CD14-positive monocyte (primary cell): ENCODE measurements around the gene CUL1. TPM values are rescaled to one million over a fixed set of nuclear protein-coding genes. Genes with fewer than 3 reads are reported as not detected.

Source experiments
- DNase-seq, 3 donors: peaks; one replicate each; pipeline ENCODE4 v3.0.0-alpha.2; 2011 to 2022
- H2AFZ ChIP-seq: 2 replicates; pipeline ENCODE4 v1.6.0; 2012; ENCODE audit warnings: mild to moderate bottlenecking, low read depth, low read length, inconsistent platforms; ENCODE audit not compliant: insufficient read depth, poor library complexity, severe bottlenecking
- H3K27ac ChIP-seq, 2 donors: 1 replicate in 1 of 2; 2 replicates in 1 of 2; pipeline ENCODE4 v1.5.1; 2012 to 2013; ENCODE audit warnings: low read length in 2 of 2, control low read depth in 1 of 2, inconsistent platforms in 1 of 2, low read depth in 1 of 2, mild to moderate bottlenecking in 1 of 2
- H3K27me3 ChIP-seq, 2 donors: one replicate each; pipeline versions ENCODE4 v1.6.0 to v1.6.1; 2011 to 2013; ENCODE audit warnings: low read length in 2 of 2; ENCODE audit not compliant: control insufficient read depth in 2 of 2, insufficient read depth in 2 of 2
- H3K36me3 ChIP-seq, 2 donors: replicated peaks in 1 of 2; 1 replicate in 1 of 2; 2 replicates in 1 of 2; pipeline versions ENCODE4 v1.5.1 to v1.6.1; 2012 to 2013; ENCODE audit warnings: low read length in 2 of 2, control low read depth in 1 of 2, inconsistent platforms in 1 of 2, mild to moderate bottlenecking in 1 of 2; ENCODE audit not compliant: insufficient read depth in 2 of 2, control insufficient read depth in 1 of 2
- H3K4me1 ChIP-seq, 2 donors: 1 replicate in 1 of 2; 2 replicates in 1 of 2; pipeline versions ENCODE4 v1.5.1 to v1.6.1; 2012 to 2013; ENCODE audit warnings: low read length in 2 of 2, control low read depth in 1 of 2, inconsistent platforms in 1 of 2, mild to moderate bottlenecking in 1 of 2, moderate library complexity in 1 of 2; ENCODE audit not compliant: insufficient read depth in 2 of 2, control insufficient read depth in 1 of 2
- H3K4me2 ChIP-seq: replicated peaks from 2 replicates; pipeline ENCODE3; 2012; ENCODE audit warnings: low read length, moderate library complexity, mild to moderate bottlenecking; ENCODE audit not compliant: poor library complexity, severe bottlenecking; ENCODE audit errors: extremely low read depth
- H3K4me3 ChIP-seq, 3 experiments: fragments of 200-600 bp in 1 of 3; sonication (generic) in 1 of 3; replicated peaks in 1 of 3; 1 replicate in 2 of 3; 2 replicates in 1 of 3; pipeline ENCODE4 v1.5.1; 2011 to 2013; ENCODE audit warnings: low read length in 3 of 3, mild to moderate bottlenecking in 3 of 3, control low read depth in 2 of 3, low read depth in 2 of 3, inconsistent platforms in 1 of 3, moderate library complexity in 1 of 3
- H3K79me2 ChIP-seq: 2 replicates; pipeline ENCODE4 v1.6.0; 2012; ENCODE audit warnings: mild to moderate bottlenecking, control low read depth, inconsistent platforms, low read length, moderate library complexity; ENCODE audit not compliant: insufficient read depth
- H3K9ac ChIP-seq: 2 replicates; pipeline ENCODE4 v1.6.0; 2017; ENCODE audit warnings: low read length, mild to moderate bottlenecking; ENCODE audit not compliant: insufficient read depth, poor library complexity, severe bottlenecking
- H3K9me3 ChIP-seq, 2 donors: replicated peaks in 1 of 2; 1 replicate in 1 of 2; 2 replicates in 1 of 2; pipeline versions ENCODE4 v1.5.1 to v1.6.1; 2012 to 2013; ENCODE audit warnings: low read length in 2 of 2, control low read depth in 1 of 2; ENCODE audit not compliant: control insufficient read depth in 1 of 2, insufficient read depth in 1 of 2
- H4K20me1 ChIP-seq: 2 replicates; pipeline ENCODE4 v1.6.0; 2012; ENCODE audit warnings: mild to moderate bottlenecking, low read length, control low read depth, moderate library complexity; ENCODE audit not compliant: insufficient read depth
- H3K27ac Mint-ChIP-seq, 7 donors: one replicate each; pipeline ENCODE4 v1.8.0; 2020; ENCODE audit warnings: mild to moderate bottlenecking in 7 of 7, mixed read lengths in 7 of 7, moderate library complexity in 6 of 7, inconsistent platforms in 2 of 7
- H3K27me3 Mint-ChIP-seq, 3 donors: one replicate each; pipeline ENCODE4 v1.8.0; 2021 to 2022; ENCODE audit warnings: low read depth in 3 of 3, mild to moderate bottlenecking in 3 of 3, mixed read lengths in 3 of 3, moderate library complexity in 3 of 3, inconsistent platforms in 1 of 3
- H3K36me3 Mint-ChIP-seq, 2 donors: one replicate each; pipeline ENCODE4 v1.8.0; 2020; ENCODE audit warnings: mixed read lengths in 2 of 2, inconsistent platforms in 1 of 2, mild to moderate bottlenecking in 1 of 2
- H3K4me1 Mint-ChIP-seq: one replicate; pipeline ENCODE4 v1.8.0; 2020; ENCODE audit warnings: mild to moderate bottlenecking, mixed read lengths
- H3K4me3 Mint-ChIP-seq, 2 donors: one replicate each; pipeline ENCODE4 v1.8.0; 2020; ENCODE audit warnings: mild to moderate bottlenecking in 2 of 2, mixed read lengths in 2 of 2, moderate library complexity in 1 of 2
- H3K9me3 Mint-ChIP-seq, 7 donors: one replicate each; pipeline ENCODE4 v1.8.0; 2020 to 2022; ENCODE audit warnings: mixed read lengths in 7 of 7, mild to moderate bottlenecking in 6 of 7, moderate library complexity in 6 of 7, inconsistent platforms in 2 of 7
- WGBS: methylation state at CpG from one replicate; pipeline ENCODE4 v1.1.5; 2013; ENCODE audit warnings: missing lambda C conversion rate; ENCODE audit not compliant: insufficient coverage; 5-methylcytosine and 5-hydroxymethylcytosine counted together
- intact Hi-C, 2 donors: fragments of 100-400 bp; cut with micrococcal nuclease; formaldehyde crosslinking; loops; one replicate each; pipeline versions ENCODE4 v1.15.0 to v1.15.1; 2023
- polyA plus RNA-seq, 3 donors: library from polyadenylated mRNA; depleted of rRNA in 1 of 3; unstranded in 2 of 3; stranded (reverse) in 1 of 3; fragments of 300-500 nt in 2 of 3; fragments of >200 nt in 1 of 3; fragmentation: Illumina TruSeq in 2 of 3; gene quantifications; 1 replicate in 2 of 3; 2 replicates in 1 of 3; pipeline ENCODE4 v1.2.3, GENCODE V29; 2012 to 2021
- small RNA-seq: library from RNA; depleted of rRNA; stranded (forward); fragments of <200 nt; gene quantifications from one replicate; pipeline ENCODE3, GENCODE V24; 2012; ENCODE audit warnings: low read depth; ENCODE audit not compliant: insufficient read length
- TF ChIP-seq, protein P1 (sequence below): fragments of 200-600 bp; IDR thresholded peaks from one replicate; pipeline ENCODE4 v1.8.0; 2022; ENCODE audit warnings: antibody characterized with exemption, mild to moderate bottlenecking

CUL1 gene
- polyA plus RNA-seq, 3 donors, result 22.8 to 32.6 (median 23.9) TPM

DNA sequence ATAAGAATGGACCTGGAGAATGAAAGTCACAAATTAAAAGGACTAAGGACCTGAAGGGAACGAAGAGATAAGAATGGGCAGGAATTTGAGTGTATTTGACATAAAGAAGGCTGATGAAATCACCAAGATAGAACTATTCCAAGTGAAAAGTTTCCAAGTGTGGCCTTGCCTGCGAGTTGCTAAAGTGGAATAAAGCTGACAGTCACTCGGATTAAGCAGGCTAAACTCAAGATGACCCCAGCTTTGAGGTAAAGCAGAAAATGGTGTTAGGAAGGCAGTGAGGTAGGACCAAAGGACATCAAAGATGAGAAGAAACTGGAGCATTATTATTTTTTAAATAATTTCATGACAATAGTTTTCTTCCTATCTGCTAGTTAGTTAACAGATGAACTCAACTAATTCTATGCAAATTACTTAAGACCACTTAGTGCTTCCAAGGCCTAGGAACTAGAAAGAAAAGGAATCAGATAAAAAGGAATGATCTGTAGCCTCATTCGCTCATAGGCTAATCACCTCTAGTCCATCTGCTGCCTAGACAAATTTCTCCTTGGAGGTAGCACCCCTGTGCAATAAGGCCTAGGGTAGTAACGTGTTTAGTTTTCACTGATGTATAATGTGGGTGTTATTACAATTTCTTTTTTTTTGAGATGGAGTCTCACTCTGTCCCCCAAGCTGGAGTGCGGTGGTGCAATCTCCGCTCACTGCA, 150.8 kb downstream of the CUL1 start:
- Mint-ChIP-seq H3K36me3 (peaks cover 7 to 8% of the 10 kb centered on the region in 2 donors), H3K4me1 (peaks cover 8% of the 10 kb centered on the region), H3K4me3 (no peak overlapping the region), H3K27ac (peak overlapping the region in 4 of 7 donors; percentile 43 to 65 (median 54)), H3K27me3 (no peaks in the 10 kb centered on the region), H3K9me3 (no peaks in the 10 kb centered on the region)
- no peak overlapping the region for H3K27ac ChIP-seq
- H3K4me1 ChIP-seq, result no peaks in the 10 kb centered on the region
- no peak overlapping the region for H3K4me2 ChIP-seq
- TF ChIP-seq, protein P1, sequence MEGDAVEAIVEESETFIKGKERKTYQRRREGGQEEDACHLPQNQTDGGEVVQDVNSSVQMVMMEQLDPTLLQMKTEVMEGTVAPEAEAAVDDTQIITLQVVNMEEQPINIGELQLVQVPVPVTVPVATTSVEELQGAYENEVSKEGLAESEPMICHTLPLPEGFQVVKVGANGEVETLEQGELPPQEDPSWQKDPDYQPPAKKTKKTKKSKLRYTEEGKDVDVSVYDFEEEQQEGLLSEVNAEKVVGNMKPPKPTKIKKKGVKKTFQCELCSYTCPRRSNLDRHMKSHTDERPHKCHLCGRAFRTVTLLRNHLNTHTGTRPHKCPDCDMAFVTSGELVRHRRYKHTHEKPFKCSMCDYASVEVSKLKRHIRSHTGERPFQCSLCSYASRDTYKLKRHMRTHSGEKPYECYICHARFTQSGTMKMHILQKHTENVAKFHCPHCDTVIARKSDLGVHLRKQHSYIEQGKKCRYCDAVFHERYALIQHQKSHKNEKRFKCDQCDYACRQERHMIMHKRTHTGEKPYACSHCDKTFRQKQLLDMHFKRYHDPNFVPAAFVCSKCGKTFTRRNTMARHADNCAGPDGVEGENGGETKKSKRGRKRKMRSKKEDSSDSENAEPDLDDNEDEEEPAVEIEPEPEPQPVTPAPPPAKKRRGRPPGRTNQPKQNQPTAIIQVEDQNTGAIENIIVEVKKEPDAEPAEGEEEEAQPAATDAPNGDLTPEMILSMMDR, result no peak
- no peak overlapping the region for H2AFZ ChIP-seq
- intact Hi-C loops, result loop anchor here in 1 of 2 donors (10.0 kb wide), 1 partner anchor 115 kb away; no protein-coding TSS in a partner anchor
- peaks cover 100% of the 10 kb centered on the region for H3K79me2 ChIP-seq
- no peaks in the 10 kb centered on the region for H4K20me1 ChIP-seq
- no peak for DNase-seq
- 100% methylated on average over 2 of the region's 7 CpGs for WGBS
- H3K4me3 ChIP-seq, result no peak overlapping the region
- no peaks in the 10 kb centered on the region for H3K9me3 ChIP-seq
- peaks cover 0 to 13% of the 10 kb centered on the region in 2 donors for H3K36me3 ChIP-seq
- H3K27me3 ChIP-seq, result no peaks in the 10 kb centered on the region
- H3K9ac ChIP-seq, result no peak overlapping the region

DNA sequence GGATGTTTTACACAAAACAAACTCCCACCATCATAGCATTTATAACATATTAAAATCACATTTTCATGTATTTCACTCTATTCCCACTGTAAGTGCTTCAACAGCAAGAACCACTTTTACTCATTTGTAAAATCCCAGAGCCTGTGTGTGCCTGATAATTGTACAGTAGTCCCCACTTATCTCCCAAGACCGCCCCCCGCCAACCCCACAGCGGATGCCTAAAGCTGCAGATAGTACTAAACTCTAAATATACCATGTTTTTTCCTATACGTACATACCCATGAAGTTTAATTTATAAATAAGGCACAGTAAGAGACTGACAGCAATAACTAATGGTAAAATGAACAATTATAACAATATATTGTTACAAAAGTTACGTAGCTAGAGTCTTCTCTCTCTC, 151.9 kb downstream of the CUL1 start:
- Histone ChIP-seq H2AFZ (no peak overlapping the region), H3K9ac (no peak overlapping the region), H3K27me3 (no peaks in the 10 kb centered on the region), H3K9me3 (no peaks in the 10 kb centered on the region), H3K4me3 (no peak overlapping the region), H3K4me1 (no peaks in the 10 kb centered on the region), H3K27ac (no peak overlapping the region), H3K79me2 (peaks cover 100% of the 10 kb centered on the region), H4K20me1 (no peaks in the 10 kb centered on the region), H3K4me2 (no peak overlapping the region), H3K36me3 (peaks cover 0 to 3% of the 10 kb centered on the region in 2 donors)
- Mint-ChIP-seq H3K36me3 (peaks cover 3 to 4% of the 10 kb centered on the region in 2 donors), H3K27me3 (no peaks in the 10 kb centered on the region), H3K4me3 (no peak overlapping the region), H3K4me1 (peaks cover 8% of the 10 kb centered on the region), H3K27ac (peak overlapping the region in 1 of 7 donors; percentile 34), H3K9me3 (no peaks in the 10 kb centered on the region)
- no peak for DNase-seq
- WGBS, result no CpG with 5 or more reads among the region's 5 CpGs
- TF ChIP-seq, protein P1, result no peak
- intact Hi-C loops, result loop anchor here in 1 of 2 donors (10.0 kb wide), 1 partner anchor 114 kb away; no protein-coding TSS in a partner anchor

Small RNAs within 50 kb of the gene (small RNA-seq; reads per million reads assigned to genes)
- gene RNU7-20P, result not detected

Other genes starting within 250 kb of the CUL1 start
- gene C7orf33, start 108.1 kb upstream of the CUL1 start, polyA plus RNA-seq, result under 1 TPM in 1 of 3 donors, not detected in 2; 0.05 TPM
- 1 to 10 TPM; 1.3 to 6.1 (median 1.6) TPM for gene EZH2, start 185.4 kb downstream of the CUL1 start, polyA plus RNA-seq